GM12865 (cell line): ENCODE measurements around the gene ZNF74.

Experiments
- DNase-seq: peaks from one replicate; pipeline ENCODE4 v3.0.0; 2010; ENCODE audit warnings: low read depth
- H3K4me3 ChIP-seq: 2 replicates; pipeline ENCODE4 v1.5.1; 2011; ENCODE audit warnings: mild to moderate bottlenecking, low read depth, low read length, control low read depth
- CTCF ChIP-seq: IDR thresholded peaks from 2 replicates; pipeline ENCODE4 v1.5.1; 2011; ENCODE audit warnings: low read length, control low read depth, low read depth, inconsistent platforms; ENCODE audit not compliant: insufficient read depth; ENCODE audit errors: missing control alignments

ZNF74 gene

GRCh38 chr22:20421507-20421874 lies 27.5 kb downstream of the ZNF74 start:
- no peak for DNase-seq

GRCh38 chr22:20422271-20423007 lies 28.5 kb downstream of the ZNF74 start:
- no peak for DNase-seq
- no peak overlapping the region for H3K4me3 ChIP-seq
- TF ChIP-seq CTCF = no peak

More at GRCh38 chr22:20421507-20421874, 27.5 kb downstream of the ZNF74 start:
- no peak overlapping the region for H3K4me3 ChIP-seq
- no peak for TF ChIP-seq CTCF

- no peak overlapping the region for H3K4me3 ChIP-seq
- TF ChIP-seq CTCF = no peak
- no peak for DNase-seq
These were observed 29.3 kb downstream of the ZNF74 start for GRCh38 chr22:20423008-20423905.

- no peak overlapping the region for H3K4me3 ChIP-seq
- TF ChIP-seq CTCF = no peak
- no peak for DNase-seq
These were observed 30.1 kb downstream of the ZNF74 start for GRCh38 chr22:20423906-20424551.

- no peak for TF ChIP-seq CTCF
- no peak overlapping the region for H3K4me3 ChIP-seq
- no peak for DNase-seq
These were observed 30.6 kb downstream of the ZNF74 start for GRCh38 chr22:20424568-20424931.

- TF ChIP-seq CTCF = no peak
- no peak overlapping the region for H3K4me3 ChIP-seq
- DNase-seq = no peak
These were observed 31.1 kb downstream of the ZNF74 start for GRCh38 chr22:20424932-20425565.
